ENCODE measurements around the gene CDKAL1.

GRCh38 chr6:20644667-20645370 is 110.6 kb downstream of the CDKAL1 start:
- TF ChIP-seq CTCF (conservative IDR thresholded peaks at IDR 0.05; ENCODE audit: low read depth, low read length) = no peak
- no peak for TF ChIP-seq EZH2 (IDR thresholded peaks at IDR 0.05; ENCODE audit: low read length, unreplicated experiment)
- no peak for TF ChIP-seq EZH2phosphoT487 (IDR thresholded peaks at IDR 0.05; ENCODE audit: borderline replicate concordance, low read length)
